Esophagus squamous epithelium (tissue), 5 donors: ENCODE data around the gene EIF4G2. TPM values are rescaled to one million over a fixed set of nuclear protein-coding genes. Genes with fewer than 3 reads are reported as not detected.

Source experiments
- DNase-seq: peaks from one replicate; lab custom pipeline; 2025; lab: John Stamatoyannopoulos, UW
- H3K27ac ChIP-seq, 4 donors: fragments of 200-600 bp; sonication (generic); one replicate each; pipeline ENCODE4 v1.5.1; 2016 to 2019; ENCODE audit warnings: mild to moderate bottlenecking in 1 of 4
- H3K27me3 ChIP-seq, 4 donors: fragments of 200-600 bp; sonication (generic); 1 replicate in 3 of 4; 2 replicates in 1 of 4; pipeline versions ENCODE4 v1.5.1 to v1.6.0; 2017 to 2021; ENCODE audit warnings: antibody characterized with exemption in 1 of 4
- H3K36me3 ChIP-seq, 3 donors: fragments of 200-600 bp; sonication (generic); one replicate each; pipeline ENCODE4 v1.5.1; 2016 to 2019
- H3K4me1 ChIP-seq, 3 donors: fragments of 200-600 bp; sonication (generic); one replicate each; pipeline ENCODE4 v1.5.1; 2017 to 2019
- H3K4me3 ChIP-seq, 4 donors: fragments of 200-600 bp; sonication (generic); 1 replicate in 3 of 4; 2 replicates in 1 of 4; pipeline ENCODE4 v1.5.1; 2016 to 2019; ENCODE audit warnings: mild to moderate bottlenecking in 2 of 4, moderate library complexity in 1 of 4
- H3K9me3 ChIP-seq, 3 donors: fragments of 200-600 bp; sonication (generic); one replicate each; pipeline ENCODE4 v1.5.1; 2016 to 2019
- CTCF ChIP-seq, 6 experiments: fragments of 450-650 bp in 4 of 6; fragments of 200-600 bp in 2 of 6; sonication (generic) in 2 of 6; IDR thresholded peaks; one replicate each; pipeline ENCODE4 v1.5.1; 2016 to 2019; ENCODE audit warnings: antibody characterized with exemption in 6 of 6, mild to moderate bottlenecking in 4 of 6, moderate library complexity in 4 of 6
- POLR2A ChIP-seq, 4 donors: fragments of 450-650 bp; IDR thresholded peaks; one replicate each; pipeline ENCODE4 v1.6.1; 2017; ENCODE audit warnings: antibody characterized with exemption in 4 of 4, mild to moderate bottlenecking in 4 of 4, moderate library complexity in 3 of 4
- WGBS, 2 donors: methylation state at CpG; one replicate each; pipeline ENCODE4 v1.1.5; 2018; 5-methylcytosine and 5-hydroxymethylcytosine counted together
- intact Hi-C: fragments of 100-400 bp; cut with DNase I; formaldehyde crosslinking; loops from one replicate; pipeline ENCODE4 v1.15.0; 2022
- total RNA-seq, 4 donors: library from RNA; depleted of rRNA; stranded (reverse); fragments of >200 nt; gene quantifications; one replicate each; pipeline ENCODE4 v1.1.0, GENCODE V29; 2016
- donor health status: DM: yes; HTN: yes; CAD: no.

EIF4G2 gene
- 100 to 1,000 TPM; 476 to 665 (median 547) TPM for total RNA-seq

- peak; percentile 94 for DNase-seq
- Histone ChIP-seq H3K27me3 (no peaks in the 10 kb centered on the region), H3K27ac (peak within 1 kb of the TSS; percentile 97 to 99 (median 99)), H3K4me3 (peak within 1 kb of the TSS; percentile 86 to 95 (median 94)), H3K9me3 (no peaks in the 10 kb centered on the region), H3K4me1 (peaks cover 12 to 44% (median 30%) of the 10 kb centered on the region in 3 donors), H3K36me3 (peaks cover 17 to 37% (median 26%) of the 10 kb centered on the region in 3 donors)
- intact Hi-C loops, result loop anchor here (5.0 kb wide), 1 partner anchor 119 kb away; no protein-coding TSS in a partner anchor
- 0% methylated on average over 24 to 31 of the region's 65 CpGs for WGBS, 2 donors
- TF ChIP-seq POLR2A (IDR thresholded peaks at IDR 0.05), result peak; percentile 76 to 100 (median 96)
- peak in 2 of 6 experiments; percentile 2 to 32 for TF ChIP-seq CTCF (IDR thresholded peaks at IDR 0.05)
These were observed at the start of gene EIF4G2 for GRCh38 chr11:10808553-10809372. TSS of gene EIF4G2 (minus strand) at chr11:10808926.

- intact Hi-C loops, result no loop called here
- WGBS, 2 donors, result 0% methylated on average over 3 to 52 of the region's 59 CpGs
These were observed 49.1 kb upstream of the EIF4G2 start, which contains the start of gene ZBED5 for GRCh38 chr11:10857709-10858438. TSS of gene ZBED5 (minus strand) at chr11:10858053. CDS start at chr11:10854945, 3,108 bp downstream.

GRCh38 chr11:10857459-10857708, 48.7 kb upstream of the EIF4G2 start:
- H3K36me3 ChIP-seq, result peaks cover 0 to 38% (median 3%) of the 10 kb centered on the region in 3 donors
- H3K4me1 ChIP-seq, result peaks cover 8 to 52% (median 22%) of the 10 kb centered on the region in 3 donors
- DNase-seq, result no peak
- H3K27me3 ChIP-seq, result no peaks in the 10 kb centered on the region
- peak overlapping the region; percentile 88 to 94 (median 90) for H3K4me3 ChIP-seq
- WGBS, 2 donors, result 0% methylated on average over 6 to 13 of the region's 14 CpGs
- intact Hi-C loops, result no loop called here
- TF ChIP-seq CTCF (IDR thresholded peaks at IDR 0.05) (no peak), POLR2A (IDR thresholded peaks at IDR 0.05) (no peak)
- no peaks in the 10 kb centered on the region for H3K9me3 ChIP-seq
- peak overlapping the region; percentile 92 to 99 (median 97) for H3K27ac ChIP-seq

More at GRCh38 chr11:10857709-10858438, 49.1 kb upstream of the EIF4G2 start, which contains the start of gene ZBED5:
- Histone ChIP-seq H3K36me3 (peaks cover 0 to 33% (median 3%) of the 10 kb centered on the region in 3 donors), H3K4me1 (peaks cover 8 to 54% (median 22%) of the 10 kb centered on the region in 3 donors), H3K27ac (peak within 1 kb of the TSS; percentile 92 to 99 (median 97)), H3K27me3 (no peaks in the 10 kb centered on the region), H3K4me3 (peak within 1 kb of the TSS; percentile 88 to 94 (median 90)), H3K9me3 (no peaks in the 10 kb centered on the region)
- DNase-seq, result peak; percentile 81
- TF ChIP-seq CTCF (IDR thresholded peaks at IDR 0.05), result peak in 3 of 6 experiments; percentile 4 to 23 (median 21)
- TF ChIP-seq POLR2A (IDR thresholded peaks at IDR 0.05), result peak in 3 of 4 donors; percentile 54 to 97 (median 97)

- Histone ChIP-seq H3K27me3 (no peaks in the 10 kb centered on the region), H3K4me1 (peaks cover 8 to 52% (median 22%) of the 10 kb centered on the region in 3 donors), H3K9me3 (no peaks in the 10 kb centered on the region), H3K36me3 (peaks cover 0 to 43% (median 3%) of the 10 kb centered on the region in 3 donors), H3K4me3 (peak overlapping the region; percentile 88 to 94 (median 90)), H3K27ac (peak overlapping the region; percentile 92 to 99 (median 97))
- no peak for DNase-seq
- no peak for TF ChIP-seq CTCF (IDR thresholded peaks at IDR 0.05)
- no peak for TF ChIP-seq POLR2A (IDR thresholded peaks at IDR 0.05)
- 0 to 2% methylated on average over 16 to 17 of the region's 17 CpGs for WGBS, 2 donors
- intact Hi-C loops, result no loop called here
These were observed 48.1 kb upstream of the EIF4G2 start for GRCh38 chr11:10856689-10857458.
